Endodermal cell (in vitro differentiated cells): ENCODE data around the gene MLLT1. TPM values are rescaled to one million over a fixed set of nuclear protein-coding genes. Genes with fewer than 3 reads are reported as not detected.

Experiments
- DNase-seq: peaks from one replicate; pipeline ENCODE4 v3.0.0-alpha.2; 2017
- H3K27ac ChIP-seq: 2 replicates; pipeline ENCODE4 v1.5.1; 2013; ENCODE audit warnings: mild to moderate bottlenecking, low read depth, low read length, moderate library complexity
- H3K27me3 ChIP-seq: 2 replicates; pipeline ENCODE4 v1.6.1; 2013; ENCODE audit warnings: mild to moderate bottlenecking, low read length, moderate library complexity; ENCODE audit not compliant: insufficient read depth, control insufficient read depth, poor library complexity, severe bottlenecking
- H3K36me3 ChIP-seq: 2 replicates; pipeline ENCODE4 v1.7.0; 2013; ENCODE audit warnings: mild to moderate bottlenecking, low read length, moderate library complexity; ENCODE audit not compliant: control insufficient read depth, insufficient read depth
- H3K4me1 ChIP-seq: one replicate; pipeline ENCODE4 v1.7.0; 2013; ENCODE audit warnings: low read length; ENCODE audit not compliant: control insufficient read depth, insufficient read depth
- H3K4me3 ChIP-seq: 2 replicates; pipeline ENCODE4 v1.5.1; 2013; ENCODE audit warnings: mild to moderate bottlenecking, low read length, moderate library complexity
- H3K9ac ChIP-seq: 2 replicates; pipeline ENCODE4 v1.6.1; 2013; ENCODE audit warnings: mild to moderate bottlenecking, low read length, moderate library complexity; ENCODE audit not compliant: poor library complexity, severe bottlenecking; ENCODE audit errors: extremely low read depth
- H3K9me3 ChIP-seq: 2 replicates; pipeline ENCODE4 v1.6.1; 2013; ENCODE audit warnings: mild to moderate bottlenecking, low read length, moderate library complexity; ENCODE audit not compliant: control insufficient read depth
- H3K27ac Mint-ChIP-seq: 2 replicates; pipeline ENCODE4 v1.8.0; 2020; ENCODE audit warnings: mixed read lengths
- H3K27me3 Mint-ChIP-seq: 2 replicates; pipeline ENCODE4 v1.8.0; 2021; ENCODE audit warnings: mild to moderate bottlenecking, mixed read lengths; ENCODE audit not compliant: insufficient read depth
- H3K36me3 Mint-ChIP-seq: 2 replicates; pipeline ENCODE4 v1.8.0; 2020; ENCODE audit warnings: low read depth, mixed read lengths
- H3K4me1 Mint-ChIP-seq: 2 replicates; pipeline ENCODE4 v1.8.0; 2020; ENCODE audit warnings: mixed read lengths
- H3K4me3 Mint-ChIP-seq: 2 replicates; pipeline ENCODE4 v1.8.0; 2020; ENCODE audit warnings: mild to moderate bottlenecking, moderate library complexity, mixed read lengths
- H3K9me3 Mint-ChIP-seq: 2 replicates; pipeline ENCODE4 v1.8.0; 2020; ENCODE audit warnings: mild to moderate bottlenecking, mixed read lengths
- CTCF ChIP-seq: fragments of 200-600 bp; sonication (generic); conservative IDR thresholded peaks from 2 replicates; pipeline ENCODE4 v1.5.0; 2021; ENCODE audit warnings: antibody characterized with exemption, mild to moderate bottlenecking
- WGBS, 2 experiments: methylation state at CpG; one replicate each; pipeline versions ENCODE4 v1.1.5 to v1.1.7; 2013; ENCODE audit warnings: missing lambda C conversion rate in 2 of 2, mixed read lengths in 1 of 2; ENCODE audit not compliant: insufficient coverage in 1 of 2, insufficient read length in 1 of 2; 5-methylcytosine and 5-hydroxymethylcytosine counted together
- total RNA-seq, 2 donors: library from RNA; stranded (reverse); fragmentation: NEBNext Ultra II Directional in 1 of 2; extraction: Animal tissue kit (Norgen Biotek cat#: 25700) in 1 of 2; gene quantifications; 2 replicates in 1 of 2; 3 replicates in 1 of 2; pipeline ENCODE4 v1.2.1, GENCODE V29; 2021

The MLLT1 gene
- total RNA-seq, 2 donors from 2014 or later = 50.1 to 51.8 TPM

- no peaks in the 10 kb centered on the region for H3K27me3 ChIP-seq
- H3K27ac ChIP-seq = peak overlapping the region; percentile 78
- Mint-ChIP-seq H3K27ac (no peak overlapping the region), H3K36me3 (peaks cover 15% of the 10 kb centered on the region), H3K9me3 (peaks cover 8% of the 10 kb centered on the region), H3K27me3 (no peaks in the 10 kb centered on the region), H3K4me1 (peaks cover 27% of the 10 kb centered on the region), H3K4me3 (no peak overlapping the region)
- H3K9ac ChIP-seq = no peak overlapping the region
- H3K36me3 ChIP-seq = peaks cover 2% of the 10 kb centered on the region
- H3K9me3 ChIP-seq = peaks cover 4% of the 10 kb centered on the region
- no peak overlapping the region for H3K4me3 ChIP-seq
- TF ChIP-seq CTCF = no peak
- DNase-seq = no peak
- 90 to 92% methylated on average over 9 to 12 of the region's 12 CpGs for WGBS, 2 experiments
- H3K4me1 ChIP-seq = peaks cover 5% of the 10 kb centered on the region
These were observed 38.7 kb downstream of the MLLT1 start for GRCh38 chr19:6241056-6241455.

DNA sequence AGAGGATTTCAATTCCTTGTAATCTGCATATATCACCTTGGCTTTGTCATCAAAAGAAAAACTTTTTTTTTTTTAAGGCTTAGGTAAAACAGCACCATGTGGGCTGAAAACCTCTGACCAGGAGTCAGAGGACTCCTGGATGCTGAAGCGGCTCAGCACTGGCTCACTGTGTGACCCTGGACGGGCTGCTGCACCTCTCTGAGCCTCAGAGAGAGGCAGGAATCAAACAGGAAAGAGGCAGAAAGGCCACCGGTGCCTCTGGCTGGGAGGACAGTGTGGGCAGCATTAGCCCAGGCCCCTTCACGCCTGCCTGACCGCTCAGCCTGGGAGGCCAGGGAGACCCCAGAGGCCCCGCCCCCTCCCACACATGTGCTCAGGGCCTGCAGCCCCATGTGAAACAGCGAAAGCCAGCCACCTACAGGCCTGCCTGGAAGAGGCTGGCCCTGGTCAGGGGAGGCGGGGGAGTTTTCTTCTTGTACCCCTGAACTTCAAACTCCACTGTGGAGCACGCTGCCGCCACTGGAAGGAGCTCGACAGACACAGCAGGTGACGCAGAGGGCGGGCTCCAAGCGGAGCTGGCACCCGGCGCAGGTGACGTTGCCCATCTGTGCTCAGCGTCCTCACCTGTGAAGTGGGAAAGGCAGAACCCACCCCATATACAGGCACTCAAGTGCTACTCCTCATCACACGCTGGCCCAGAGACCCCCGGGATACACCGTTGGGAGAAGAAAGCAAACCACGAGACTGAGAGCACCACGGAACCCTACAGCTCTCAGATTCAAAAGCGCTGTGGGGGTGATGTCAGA, 39.7 kb downstream of the MLLT1 start:
- Mint-ChIP-seq H3K4me1 (peaks cover 27% of the 10 kb centered on the region), H3K27ac (peak overlapping the region; percentile 70), H3K27me3 (no peaks in the 10 kb centered on the region), H3K4me3 (no peak overlapping the region), H3K36me3 (peaks cover 10% of the 10 kb centered on the region), H3K9me3 (peaks cover 4% of the 10 kb centered on the region)
- Histone ChIP-seq H3K27me3 (no peaks in the 10 kb centered on the region), H3K9ac (no peak overlapping the region), H3K27ac (peak overlapping the region; percentile 36), H3K4me3 (no peak overlapping the region), H3K36me3 (no peaks in the 10 kb centered on the region), H3K4me1 (peaks cover 5% of the 10 kb centered on the region), H3K9me3 (no peaks in the 10 kb centered on the region)
- DNase-seq = no peak
- no peak for TF ChIP-seq CTCF
- WGBS, 2 experiments = 93 to 94% methylated on average over 9 to 24 of the region's 24 CpGs

DNA sequence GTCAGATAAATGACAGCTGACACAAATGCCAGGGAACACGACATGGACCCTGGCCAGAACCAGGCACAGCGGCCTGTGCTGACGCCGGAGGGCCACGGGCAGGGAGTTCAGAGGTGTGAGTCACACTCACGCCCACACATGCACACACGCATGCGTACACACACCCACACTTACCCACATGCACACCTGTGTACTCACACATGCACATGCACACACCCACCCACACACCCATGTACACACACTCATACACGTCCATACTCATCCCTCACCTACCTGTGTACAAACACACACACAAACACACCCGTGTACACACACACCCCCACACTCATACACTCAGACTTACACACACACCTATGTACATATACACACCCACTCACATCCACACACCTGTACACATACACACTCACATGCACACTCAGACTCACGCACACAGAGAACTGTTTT, 40.4 kb downstream of the MLLT1 start:
- Histone ChIP-seq H3K4me3 (no peak overlapping the region), H3K27ac (no peak overlapping the region), H3K9ac (no peak overlapping the region), H3K4me1 (peaks cover 5% of the 10 kb centered on the region), H3K36me3 (no peaks in the 10 kb centered on the region), H3K9me3 (no peaks in the 10 kb centered on the region), H3K27me3 (no peaks in the 10 kb centered on the region)
- Mint-ChIP-seq H3K27ac (peak overlapping the region; percentile 70), H3K36me3 (peaks cover 5% of the 10 kb centered on the region), H3K9me3 (no peaks in the 10 kb centered on the region), H3K4me1 (peaks cover 28% of the 10 kb centered on the region), H3K4me3 (no peak overlapping the region), H3K27me3 (no peaks in the 10 kb centered on the region)
- no peak for DNase-seq
- TF ChIP-seq CTCF = no peak
- 93 to 100% methylated on average over 2 to 11 of the region's 11 CpGs for WGBS, 2 experiments
